K562 (cell line): ENCODE results near the gene SMC6.

Experiments used
- CREB1 ChIP-seq, 2 experiments: sonication (generic) in 1 of 2; formaldehyde crosslinking in 1 of 2; IDR thresholded peaks; 2 replicates each; pipeline versions ENCODE4 v1.6.1 to v1.8.0; 2012 to 2022; ENCODE audit warnings: inconsistent platforms in 1 of 2, mild to moderate bottlenecking in 1 of 2, missing genetic modification reagents in 1 of 2, moderate library complexity in 1 of 2
- GTF2F1 ChIP-seq: IDR thresholded peaks from 2 replicates; pipeline ENCODE4 v1.6.1; 2011; ENCODE audit warnings: low read depth, low read length, improper control_type of control experiment
- MYC ChIP-seq, 2 experiments: fragments of 250-450 bp in 1 of 2; sonication (Bioruptor Pico) in 1 of 2; IDR thresholded peaks; 2 replicates each; pipeline versions ENCODE4 v1.5.1 to v1.6.1; 2012 to 2021; ENCODE audit warnings: low read depth in 2 of 2, borderline replicate concordance in 1 of 2, improper control_type of control experiment in 1 of 2, low read length in 1 of 2, mild to moderate bottlenecking in 1 of 2, moderate library complexity in 1 of 2
- POLR2A ChIP-seq: fragments of 450-650 bp; conservative IDR thresholded peaks from 2 replicates; pipeline ENCODE4 v1.6.1; 2016
- RNF2 ChIP-seq: sonication (generic); IDR thresholded peaks from 2 replicates; pipeline ENCODE4 v1.6.1; 2016
- SP1 ChIP-seq: sonication (generic); formaldehyde crosslinking; IDR thresholded peaks from 2 replicates; pipeline ENCODE4 v1.8.1; 2022; ENCODE audit warnings: mild to moderate bottlenecking, missing genetic modification reagents
- ZNF274 ChIP-seq: IDR thresholded peaks from 2 replicates; pipeline ENCODE4 v1.6.1; 2011; ENCODE audit warnings: low read depth, mild to moderate bottlenecking, low read length, moderate library complexity, borderline replicate concordance
- ZNF668 ChIP-seq: fragments of 250-450 bp; sonication (Bioruptor Pico); IDR thresholded peaks from 2 replicates; pipeline ENCODE4 v1.8.0; 2022; ENCODE audit warnings: mild to moderate bottlenecking, inconsistent platforms
- ZNF699 ChIP-seq: fragments of 250-450 bp; sonication (Bioruptor Pico); IDR thresholded peaks from 2 replicates; pipeline ENCODE4 v1.8.0; 2021; ENCODE audit warnings: mild to moderate bottlenecking, moderate library complexity; ENCODE audit not compliant: insufficient replicate concordance
- TF ChIP-seq, protein P1 (sequence below): fragments of 250-450 bp; sonication (Bioruptor Pico); IDR thresholded peaks from 2 replicates; pipeline ENCODE4 v1.4.0; 2020; ENCODE audit warnings: mild to moderate bottlenecking

DNA sequence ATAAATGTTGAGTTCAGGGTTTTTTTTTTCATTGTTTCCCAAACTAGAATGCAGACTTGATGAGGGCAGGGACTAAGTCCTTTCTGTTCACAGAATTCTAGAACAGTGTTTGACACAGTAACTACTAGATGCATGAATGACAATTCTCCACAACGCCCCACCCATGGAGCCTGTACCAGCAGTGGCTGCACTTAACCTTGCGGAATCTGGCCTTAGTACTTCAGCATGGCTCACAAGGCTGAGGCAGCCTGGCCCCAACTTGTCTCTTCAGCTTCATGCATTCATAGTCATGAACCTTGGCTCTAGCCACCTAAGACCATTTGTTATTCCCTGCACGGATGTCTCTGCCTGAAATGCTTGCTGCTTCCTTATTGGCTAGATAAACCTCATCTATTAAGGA is 33.1 kb upstream of the SMC6 start:
- TF ChIP-seq RNF2 (no peak), GTF2F1 (no peak), ZNF668 (CRISPR knock-in tag) (no peak), ZNF274 (no peak), SP1 (CRISPR knock-in tag) (no peak), MYC (IDR thresholded peaks at IDR 0.05; ENCODE audit: low read depth, low read length) (no peak), MYC (CRISPR knock-in tag; IDR thresholded peaks at IDR 0.05; ENCODE audit: borderline replicate concordance, low read depth) (no peak), POLR2A (no peak), ZNF699 (CRISPR knock-in tag) (no peak), CREB1 (IDR thresholded peaks at IDR 0.05) (no peak), CREB1 (CRISPR knock-in tag; IDR thresholded peaks at IDR 0.05) (no peak)
- TF ChIP-seq, protein P1, sequence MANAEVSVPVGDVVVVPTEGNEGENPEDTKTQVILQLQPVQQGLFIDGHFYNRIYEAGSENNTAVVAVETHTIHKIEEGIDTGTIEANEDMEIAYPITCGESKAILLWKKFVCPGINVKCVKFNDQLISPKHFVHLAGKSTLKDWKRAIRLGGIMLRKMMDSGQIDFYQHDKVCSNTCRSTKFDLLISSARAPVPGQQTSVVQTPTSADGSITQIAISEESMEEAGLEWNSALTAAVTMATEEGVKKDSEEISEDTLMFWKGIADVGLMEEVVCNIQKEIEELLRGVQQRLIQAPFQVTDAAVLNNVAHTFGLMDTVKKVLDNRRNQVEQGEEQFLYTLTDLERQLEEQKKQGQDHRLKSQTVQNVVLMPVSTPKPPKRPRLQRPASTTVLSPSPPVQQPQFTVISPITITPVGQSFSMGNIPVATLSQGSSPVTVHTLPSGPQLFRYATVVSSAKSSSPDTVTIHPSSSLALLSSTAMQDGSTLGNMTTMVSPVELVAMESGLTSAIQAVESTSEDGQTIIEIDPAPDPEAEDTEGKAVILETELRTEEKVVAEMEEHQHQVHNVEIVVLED (CRISPR knock-in tag): no peak
